ENCODE results near the gene GFI1. TPM values are rescaled to one million over a fixed set of nuclear protein-coding genes. Genes with fewer than 3 reads are reported as not detected.

The GFI1 gene
- total RNA-seq, 1 donor from 2014 or later, result 0.11 TPM

GRCh38 chr1:92446546-92446945, 40.2 kb downstream of the GFI1 start:
- peaks cover 16% of the 10 kb centered on the region for H3K27me3 Mint-ChIP-seq (ENCODE audit: unreplicated experiment)
- TF ChIP-seq CTCF (IDR thresholded peaks at IDR 0.05), result no peak
- H3K27ac Mint-ChIP-seq (ENCODE audit: unreplicated experiment), result no peak overlapping the region
- H3K4me1 Mint-ChIP-seq (ENCODE audit: unreplicated experiment), result no peaks in the 10 kb centered on the region
- no peaks in the 10 kb centered on the region for H3K36me3 Mint-ChIP-seq (ENCODE audit: unreplicated experiment)
- no peak overlapping the region for H3K4me3 Mint-ChIP-seq (ENCODE audit: unreplicated experiment)
- DNase-seq (ENCODE audit: extremely low spot score, unreplicated experiment), result no peak
- no peaks in the 10 kb centered on the region for H3K9me3 Mint-ChIP-seq (ENCODE audit: unreplicated experiment)

GRCh38 chr1:92445865-92446264, 40.9 kb downstream of the GFI1 start:
- peaks cover 14% of the 10 kb centered on the region for H3K27me3 Mint-ChIP-seq (ENCODE audit: unreplicated experiment)
- no peak for TF ChIP-seq CTCF (IDR thresholded peaks at IDR 0.05)
- no peaks in the 10 kb centered on the region for H3K4me1 Mint-ChIP-seq (ENCODE audit: unreplicated experiment)
- no peak overlapping the region for H3K4me3 Mint-ChIP-seq (ENCODE audit: unreplicated experiment)
- no peaks in the 10 kb centered on the region for H3K9me3 Mint-ChIP-seq (ENCODE audit: unreplicated experiment)
- H3K36me3 Mint-ChIP-seq (ENCODE audit: unreplicated experiment), result no peaks in the 10 kb centered on the region
- no peak for DNase-seq (ENCODE audit: extremely low spot score, unreplicated experiment)
- no peak overlapping the region for H3K27ac Mint-ChIP-seq (ENCODE audit: unreplicated experiment)

GRCh38 chr1:92444351-92444750, 42.4 kb downstream of the GFI1 start:
- no peak overlapping the region for H3K27ac Mint-ChIP-seq (ENCODE audit: unreplicated experiment)
- no peaks in the 10 kb centered on the region for H3K36me3 Mint-ChIP-seq (ENCODE audit: unreplicated experiment)
- H3K4me3 Mint-ChIP-seq (ENCODE audit: unreplicated experiment), result no peak overlapping the region
- TF ChIP-seq CTCF (IDR thresholded peaks at IDR 0.05), result no peak
- no peaks in the 10 kb centered on the region for H3K4me1 Mint-ChIP-seq (ENCODE audit: unreplicated experiment)
- H3K9me3 Mint-ChIP-seq (ENCODE audit: unreplicated experiment), result no peaks in the 10 kb centered on the region
- no peak for DNase-seq (ENCODE audit: extremely low spot score, unreplicated experiment)
- peaks cover 12% of the 10 kb centered on the region for H3K27me3 Mint-ChIP-seq (ENCODE audit: unreplicated experiment)

GRCh38 chr1:92443893-92444292, 42.8 kb downstream of the GFI1 start:
- no peak overlapping the region for H3K27ac Mint-ChIP-seq (ENCODE audit: unreplicated experiment)
- H3K27me3 Mint-ChIP-seq (ENCODE audit: unreplicated experiment), result peaks cover 8% of the 10 kb centered on the region
- H3K4me3 Mint-ChIP-seq (ENCODE audit: unreplicated experiment), result no peak overlapping the region
- DNase-seq (ENCODE audit: extremely low spot score, unreplicated experiment), result no peak
- H3K9me3 Mint-ChIP-seq (ENCODE audit: unreplicated experiment), result no peaks in the 10 kb centered on the region
- H3K36me3 Mint-ChIP-seq (ENCODE audit: unreplicated experiment), result no peaks in the 10 kb centered on the region
- no peak for TF ChIP-seq CTCF (IDR thresholded peaks at IDR 0.05)
- H3K4me1 Mint-ChIP-seq (ENCODE audit: unreplicated experiment), result no peaks in the 10 kb centered on the region

GRCh38 chr1:92442351-92442750, 44.4 kb downstream of the GFI1 start:
- H3K27ac Mint-ChIP-seq (ENCODE audit: unreplicated experiment), result no peak overlapping the region
- no peak overlapping the region for H3K4me3 Mint-ChIP-seq (ENCODE audit: unreplicated experiment)
- no peak for TF ChIP-seq CTCF (IDR thresholded peaks at IDR 0.05)
- no peaks in the 10 kb centered on the region for H3K9me3 Mint-ChIP-seq (ENCODE audit: unreplicated experiment)
- no peaks in the 10 kb centered on the region for H3K4me1 Mint-ChIP-seq (ENCODE audit: unreplicated experiment)
- no peaks in the 10 kb centered on the region for H3K36me3 Mint-ChIP-seq (ENCODE audit: unreplicated experiment)
- H3K27me3 Mint-ChIP-seq (ENCODE audit: unreplicated experiment), result peaks cover 6% of the 10 kb centered on the region
- DNase-seq (ENCODE audit: extremely low spot score, unreplicated experiment), result no peak

Data from osteocyte (in vitro differentiated cells).